Measurements from ENCODE around the gene PPP2R2C.

Gene PPP2R2C

GRCh38 chr4:6324461-6324998 is 147.9 kb downstream of the PPP2R2C start:
- no peak overlapping the region for H3K9ac ChIP-seq (ENCODE audit: low read depth, low read length, poor library complexity, severe bottlenecking)
- H3K9me3 ChIP-seq (ENCODE audit: insufficient read depth, low read depth, low read length), result no peaks in the 10 kb centered on the region; the same call in 1 of the 2 replicates
- no peaks in the 10 kb centered on the region for H3K79me2 ChIP-seq (ENCODE audit: insufficient read depth, low read length)
- H3K9me2 ChIP-seq (replicated peaks; ENCODE audit: low read depth, low read length), result no peaks in the 10 kb centered on the region
- no peaks in the 10 kb centered on the region for H4K20me1 ChIP-seq (ENCODE audit: insufficient read depth, low read length, poor library complexity, severe bottlenecking)
- H3K4me2 ChIP-seq (ENCODE audit: low read depth, low read length, poor library complexity, severe bottlenecking), result peak overlapping the region; percentile 26
- TF ChIP-seq CTCF (conservative IDR thresholded peaks at IDR 0.05; ENCODE audit: low read length) (no peak), EZH2phosphoT487 (IDR thresholded peaks at IDR 0.05; ENCODE audit: borderline replicate concordance) (no peak)
- no peaks in the 10 kb centered on the region for H3K36me3 ChIP-seq (ENCODE audit: insufficient read depth, low read length)
- peaks cover 20% of the 10 kb centered on the region for H3K27me3 ChIP-seq (ENCODE audit: insufficient read depth, low read length, poor library complexity, severe bottlenecking)
- peaks cover 26% of the 10 kb centered on the region for H3K4me1 ChIP-seq (ENCODE audit: insufficient read depth, low read length, poor library complexity, severe bottlenecking)
- no peak overlapping the region for H3K4me3 ChIP-seq (ENCODE audit: low read length, poor library complexity, severe bottlenecking)
- no peaks in the 10 kb centered on the region for H3F3A ChIP-seq (ENCODE audit: low read depth)
- no peak overlapping the region for H2AFZ ChIP-seq (ENCODE audit: low read length)

- H3K9ac ChIP-seq (ENCODE audit: low read depth, low read length, poor library complexity, severe bottlenecking), result no peak overlapping the region
Observed at GRCh38 chr4:6322761-6323566, 149.4 kb downstream of the PPP2R2C start.

GRCh38 chr4:6322067-6322760 is 150.2 kb downstream of the PPP2R2C start:
- H3K4me3 ChIP-seq (ENCODE audit: low read length, poor library complexity, severe bottlenecking), result peak overlapping the region; percentile 18
- no peaks in the 10 kb centered on the region for H3F3A ChIP-seq (ENCODE audit: low read depth)

More at GRCh38 chr4:6322761-6323566, 149.4 kb downstream of the PPP2R2C start:
- Histone ChIP-seq H4K20me1 (ENCODE audit: insufficient read depth, low read length, poor library complexity, severe bottlenecking) (no peaks in the 10 kb centered on the region), H3K36me3 (ENCODE audit: insufficient read depth, low read length) (no peaks in the 10 kb centered on the region), H3K9me2 (replicated peaks; ENCODE audit: low read depth, low read length) (no peaks in the 10 kb centered on the region), H3K4me3 (ENCODE audit: low read length, poor library complexity, severe bottlenecking) (peak overlapping the region; percentile 18), H3K27me3 (ENCODE audit: insufficient read depth, low read length, poor library complexity, severe bottlenecking) (peaks cover 25% of the 10 kb centered on the region), H3K79me2 (ENCODE audit: insufficient read depth, low read length) (no peaks in the 10 kb centered on the region), H3F3A (ENCODE audit: low read depth) (no peaks in the 10 kb centered on the region), H2AFZ (ENCODE audit: low read length) (no peak overlapping the region), H3K9me3 (ENCODE audit: insufficient read depth, low read depth, low read length) (no peaks in the 10 kb centered on the region; the same call in 1 of the 2 replicates), H3K4me2 (ENCODE audit: low read depth, low read length, poor library complexity, severe bottlenecking) (peak overlapping the region; percentile 64), H3K4me1 (ENCODE audit: insufficient read depth, low read length, poor library complexity, severe bottlenecking) (peaks cover 26% of the 10 kb centered on the region)
- peak; percentile 87 for TF ChIP-seq EZH2phosphoT487 (IDR thresholded peaks at IDR 0.05; ENCODE audit: borderline replicate concordance)
- no peak for TF ChIP-seq CTCF (conservative IDR thresholded peaks at IDR 0.05; ENCODE audit: low read length)

More at GRCh38 chr4:6322067-6322760, 150.2 kb downstream of the PPP2R2C start:
- Histone ChIP-seq H3K4me2 (ENCODE audit: low read depth, low read length, poor library complexity, severe bottlenecking) (peak overlapping the region; percentile 64), H3K79me2 (ENCODE audit: insufficient read depth, low read length) (no peaks in the 10 kb centered on the region), H4K20me1 (ENCODE audit: insufficient read depth, low read length, poor library complexity, severe bottlenecking) (no peaks in the 10 kb centered on the region), H3K9me2 (replicated peaks; ENCODE audit: low read depth, low read length) (no peaks in the 10 kb centered on the region), H3K36me3 (ENCODE audit: insufficient read depth, low read length) (no peaks in the 10 kb centered on the region), H3K9ac (ENCODE audit: low read depth, low read length, poor library complexity, severe bottlenecking) (no peak overlapping the region), H3K27me3 (ENCODE audit: insufficient read depth, low read length, poor library complexity, severe bottlenecking) (peaks cover 32% of the 10 kb centered on the region), H3K9me3 (ENCODE audit: insufficient read depth, low read depth, low read length) (no peaks in the 10 kb centered on the region; the same call in 1 of the 2 replicates), H3K4me1 (ENCODE audit: insufficient read depth, low read length, poor library complexity, severe bottlenecking) (peaks cover 26% of the 10 kb centered on the region), H2AFZ (ENCODE audit: low read length) (no peak overlapping the region)
- no peak for TF ChIP-seq EZH2phosphoT487 (IDR thresholded peaks at IDR 0.05; ENCODE audit: borderline replicate concordance)
- TF ChIP-seq CTCF (conservative IDR thresholded peaks at IDR 0.05; ENCODE audit: low read length), result no peak
